GM18909 (cell line): ENCODE results near the gene WNK1.
"Not testable (repeated sequence)": the region's sequence is repeated elsewhere in the genome, so short reads cannot be mapped to it uniquely, and the experiment has no call there.

ENCODE experiments used
- ATAC-seq: cut with Tn5 transposase; IDR thresholded peaks from one replicate; pipeline ENCODE4 v1.9.1; 2021; ENCODE audit warnings: mild to moderate bottlenecking; ENCODE audit not compliant: unreplicated experiment, poor library complexity

The WNK1 gene

GRCh38 chr12:751999-752694 is at the start of gene WNK1:
Gene WNK1 (plus strand): TSS chr12:752579. CDS start chr12:753566, 987 bp downstream.
- ATAC-seq: peak; percentile 59

DNA sequence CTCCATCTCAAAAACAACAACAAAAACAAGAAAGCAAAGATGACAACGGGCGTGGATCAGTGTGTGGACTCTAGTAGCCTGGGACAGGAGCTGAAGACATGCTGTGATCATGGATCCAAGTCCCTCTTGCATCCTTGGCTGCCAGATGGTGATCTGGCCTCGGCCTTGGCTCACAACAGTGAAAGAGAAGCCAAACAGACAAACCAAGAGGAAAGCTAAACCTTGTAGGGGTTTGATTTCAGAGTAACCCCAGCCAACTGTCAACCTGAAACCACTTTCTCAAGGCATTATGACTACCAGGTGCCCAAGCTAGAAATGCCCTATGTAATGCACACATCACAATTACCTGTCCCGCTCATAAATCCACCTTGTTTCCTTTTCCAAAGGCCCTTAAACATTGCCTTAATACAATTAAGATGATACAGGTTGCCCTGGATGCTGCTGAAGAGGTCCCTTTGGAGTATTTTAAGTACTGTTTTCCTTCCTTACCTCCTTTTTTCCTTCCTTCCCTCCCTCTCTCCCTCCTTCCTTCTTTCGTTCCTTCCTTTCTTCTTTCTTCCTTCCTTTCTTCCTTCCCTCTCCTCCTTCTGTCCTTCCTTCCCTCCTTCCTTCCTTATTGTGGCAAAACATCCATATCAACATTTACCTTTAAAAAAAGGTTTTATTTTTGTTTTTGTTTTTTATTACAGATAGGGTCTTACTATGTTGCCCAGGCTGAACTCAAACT is 47.7 kb upstream of the WNK1 start:
- no peak for ATAC-seq

GRCh38 chr12:708084-708483 is 44.3 kb upstream of the WNK1 start:
- not testable (repeated sequence) for ATAC-seq

DNA sequence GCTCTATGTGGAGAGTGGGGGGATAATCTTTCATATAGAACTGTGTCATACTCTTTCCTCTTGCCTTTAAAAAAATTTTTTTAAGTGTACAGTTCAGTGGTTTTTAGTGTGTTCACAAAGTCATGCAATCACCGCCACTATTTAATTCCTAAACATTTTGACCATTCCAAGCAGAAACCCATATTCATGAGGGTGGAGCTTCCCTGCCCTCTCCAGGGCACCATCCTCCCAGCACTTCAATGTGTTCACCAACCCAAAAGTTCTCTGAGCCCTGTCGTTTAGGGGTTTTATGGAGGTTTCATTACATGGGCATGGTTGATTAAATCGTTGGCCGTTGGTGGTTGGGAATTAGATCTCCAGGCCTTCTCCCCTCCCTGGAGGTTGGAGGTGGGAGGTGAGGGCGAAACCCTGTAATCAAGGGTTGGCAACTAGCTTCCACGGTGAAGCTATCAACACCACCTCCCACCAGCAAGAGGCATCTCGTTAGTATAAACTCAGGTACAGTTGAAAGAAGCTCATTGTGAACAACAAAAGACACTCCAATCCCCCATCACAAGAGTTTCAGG is 42.8 kb upstream of the WNK1 start:
- no peak for ATAC-seq

DNA sequence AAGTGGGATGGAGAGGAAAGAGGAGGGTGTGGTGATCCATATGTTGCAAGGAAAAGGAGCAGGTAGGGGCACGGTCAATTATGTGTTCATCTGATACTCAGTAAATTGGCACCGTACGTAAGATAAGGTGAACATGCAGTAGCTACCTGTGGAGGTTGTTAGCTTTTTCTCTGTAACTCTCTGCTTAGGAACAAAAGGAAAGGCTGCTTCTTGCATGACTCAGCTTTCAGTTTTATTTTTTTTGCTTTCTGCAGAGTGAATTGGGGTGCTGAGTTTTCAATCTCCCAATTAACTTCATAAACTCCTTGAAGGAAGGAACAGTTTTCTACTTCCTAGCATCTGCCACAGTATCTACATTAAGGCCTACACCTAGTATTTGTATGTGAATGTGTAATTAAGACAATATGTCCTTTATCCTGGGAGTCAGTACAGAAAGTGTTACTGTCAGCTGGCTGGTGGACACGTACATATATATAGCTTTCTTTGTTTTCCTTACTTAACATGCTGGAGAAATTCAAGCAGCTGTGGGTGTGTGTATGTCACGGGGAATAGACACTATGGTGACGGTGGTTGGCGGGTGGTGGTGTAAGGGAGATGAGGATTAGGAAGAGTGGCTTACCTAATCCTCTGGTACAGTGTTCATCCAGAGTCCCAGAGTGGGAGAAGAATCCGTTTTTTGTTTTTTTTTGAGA is 40.1 kb upstream of the WNK1 start:
- no peak for ATAC-seq

GRCh38 chr12:713281-713875 is 39.0 kb upstream of the WNK1 start:
- ATAC-seq: no peak

GRCh38 chr12:716506-716905 is 35.9 kb upstream of the WNK1 start:
- no peak for ATAC-seq

- no peak for ATAC-seq
Observed at GRCh38 chr12:718756-719102, 33.6 kb upstream of the WNK1 start.

GRCh38 chr12:720231-720941 is 32.0 kb upstream of the WNK1 start:
- no peak for ATAC-seq

GRCh38 chr12:724194-724855 is 28.1 kb upstream of the WNK1 start:
- no peak for ATAC-seq

- ATAC-seq: no peak
Observed at GRCh38 chr12:725076-725475, 27.3 kb upstream of the WNK1 start.

GRCh38 chr12:726281-727140 is 25.9 kb upstream of the WNK1 start:
- ATAC-seq: no peak

- no peak for ATAC-seq
Observed at GRCh38 chr12:727321-727720, 25.1 kb upstream of the WNK1 start.

- no peak for ATAC-seq
Observed at GRCh38 chr12:728781-729180, 23.6 kb upstream of the WNK1 start.

GRCh38 chr12:729221-729620 is 23.2 kb upstream of the WNK1 start:
- no peak for ATAC-seq

DNA sequence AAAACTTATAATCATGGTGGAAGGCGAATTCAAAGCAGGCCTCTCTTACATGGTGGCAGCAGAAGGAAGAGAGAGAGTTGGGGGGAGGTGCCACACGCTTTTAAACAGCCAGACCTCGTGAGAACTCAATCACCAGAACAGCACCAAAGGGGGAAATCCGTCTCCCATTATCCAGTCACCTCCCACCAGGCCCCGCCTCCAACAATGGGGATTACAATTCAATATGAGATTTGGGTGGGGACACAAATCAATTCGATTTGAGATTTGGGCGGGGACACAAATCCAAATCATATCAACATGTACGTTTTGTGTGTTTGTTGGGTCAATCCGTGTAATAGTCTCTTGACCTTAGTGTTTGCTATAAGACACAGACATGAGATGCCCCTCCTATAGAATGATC is 21.8 kb upstream of the WNK1 start:
- ATAC-seq: no peak

DNA sequence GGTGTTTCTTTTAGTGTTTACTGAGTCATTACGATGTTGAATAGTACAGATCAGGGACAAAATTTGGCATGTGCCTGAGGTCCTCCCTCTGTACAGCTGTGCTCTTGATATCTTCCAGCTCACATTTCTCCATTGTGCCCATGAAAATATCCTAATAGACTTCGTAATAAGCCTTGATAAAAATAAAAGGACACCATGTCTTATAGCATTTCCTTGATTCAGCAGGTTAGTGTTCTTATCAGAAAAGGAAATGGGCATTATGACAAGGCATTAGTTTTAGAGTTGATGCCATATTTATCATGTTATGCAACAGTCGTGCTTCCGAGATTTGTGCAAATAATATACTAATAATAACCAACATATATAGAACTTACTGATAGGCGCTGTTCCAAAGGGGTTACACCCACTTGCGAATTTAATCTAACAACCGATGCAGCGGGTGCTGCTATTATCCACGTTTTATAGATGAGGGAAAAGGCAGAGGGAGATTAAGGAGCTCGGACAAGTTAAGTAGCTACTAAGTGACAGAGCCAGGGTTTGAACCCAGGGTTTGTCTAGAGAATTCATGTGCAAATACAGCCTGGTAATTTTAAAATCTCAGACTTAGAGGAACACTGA is 15.1 kb upstream of the WNK1 start:
- ATAC-seq: no peak

DNA sequence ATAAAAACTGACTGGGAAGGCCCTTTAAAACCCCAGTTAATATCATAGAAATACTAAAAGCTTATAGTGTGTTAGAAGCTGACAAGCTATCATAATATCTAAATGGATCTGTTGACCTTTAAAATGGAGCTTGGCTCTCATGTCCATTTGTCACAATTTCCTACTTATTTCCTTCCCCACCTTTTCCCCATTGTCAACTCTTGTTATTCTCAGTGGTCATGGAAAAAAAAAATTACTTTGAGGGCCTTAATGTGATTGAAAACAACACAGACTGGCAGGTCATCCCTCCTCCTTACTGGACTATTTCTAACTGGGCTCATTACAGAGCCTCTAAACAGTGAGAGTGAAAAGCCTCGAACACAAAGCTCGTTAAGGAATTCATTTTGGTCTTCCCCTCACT is 13.7 kb upstream of the WNK1 start:
- ATAC-seq: no peak
